ENCODE data around the gene UNK. TPM values are rescaled to one million over a fixed set of nuclear protein-coding genes. Genes with fewer than 3 reads are reported as not detected.

The UNK gene
- total and polyA plus RNA-seq, 9 of the 15 experiments (the other 6 are each of a cell fraction or from before 2014, with no cell fraction given), result 12.8 to 38.6 (median 24.8) TPM

- peak overlapping the region; percentile 100 for H3K27ac ChIP-seq (ENCODE audit: extremely low read depth, low read depth, low read length)
- TF ChIP-seq CTCF (IDR thresholded peaks at IDR 0.05 in 2 of 3, conservative IDR thresholded peaks at IDR 0.05 in 1 of 3; ENCODE audit: insufficient read depth in 2 of 3, low read depth in 1 of 3, low read length in 3 of 3), result peak; percentile 32 to 68 (median 65); a peak in 5 of 6 replicates
- peak; percentile 25; the same call in 1 of the 2 replicates for TF ChIP-seq SMAD3 (CRISPR knock-in tag; conservative IDR thresholded peaks at IDR 0.05)
- 0 out of 4 replicates have a peak, but pooled peaks of 1 of the 2 experiments have one; percentile 16 for TF ChIP-seq RAD21 (CRISPR knock-in tag; conservative IDR thresholded peaks at IDR 0.05 in 1 of 2, IDR thresholded peaks at IDR 0.05 in 1 of 2)
- no peak for TF ChIP-seq NCOA4 (IDR thresholded peaks at IDR 0.05; ENCODE audit: partially characterized antibody)
- no peak for TF ChIP-seq CEBPG (CRISPR knock-in tag; IDR thresholded peaks at IDR 0.05)
- peak in 1 of 2 experiments; percentile 26; a peak in 1 of 4 replicates for TF ChIP-seq CEBPG (tag; conservative IDR thresholded peaks at IDR 0.05 in 1 of 2, IDR thresholded peaks at IDR 0.05 in 1 of 2)
- TF ChIP-seq JUND (IDR thresholded peaks at IDR 0.05; ENCODE audit: borderline replicate concordance, low read depth, low read length), result no peak
- TF ChIP-seq JUND (tag; IDR thresholded peaks at IDR 0.05; ENCODE audit: borderline replicate concordance, low read depth, low read length), result peak; percentile 76
- TF ChIP-seq ETV1 (tag; conservative IDR thresholded peaks at IDR 0.05; ENCODE audit: low read depth), result peak; percentile 17
- TF ChIP-seq CUX1 (CRISPR knock-in tag; IDR thresholded peaks at IDR 0.05), result 0 out of 2 replicates have a peak, but pooled peaks have one; percentile 1
- TF ChIP-seq MEIS2 (IDR thresholded peaks at IDR 0.05; ENCODE audit: partially characterized antibody), result peak; percentile 11
These were observed 1.4 kb upstream of the UNK start for GRCh38 chr17:75783069-75783783.

More at GRCh38 chr17:75783069-75783783, 1.4 kb upstream of the UNK start:
- BruUV-seq (replicated peaks), result no TSS peak
- intact Hi-C loops (cut with micrococcal nuclease), result loop anchor here (5.0 to 10.0 kb wide), 2 partner anchors 74 to 192 kb away; partner anchors contain the start of genes ACOX1, TEN1 and WBP2
- Histone ChIP-seq H3K4me2 (ENCODE audit: insufficient read depth, low read length) (peak overlapping the region; percentile 88), H3K4me1 (replicated peaks in 1 of 2; ENCODE audit: control insufficient read depth in 2 of 2, insufficient read depth in 2 of 2, low read length in 2 of 2) (peaks cover 20 to 39% of the 10 kb centered on the region in 2 experiments), H3K79me2 (ENCODE audit: control insufficient read depth, insufficient read depth, low read length) (peaks cover 47% of the 10 kb centered on the region), H3K9ac (ENCODE audit: insufficient read depth in 1 of 2, low read depth in 2 of 2, low read length in 2 of 2) (peak overlapping the region in 1 of 2 experiments; percentile 100; a peak in 2 of 4 replicates), H2AFZ (ENCODE audit: low read depth, low read length) (peak overlapping the region; percentile 91), H4K20me1 (replicated peaks; ENCODE audit: control insufficient read depth, insufficient read depth, low read length) (peaks cover 13% of the 10 kb centered on the region), H3K4me3 (no peak overlapping the region), H3K9me1 (ENCODE audit: control insufficient read depth, insufficient read depth, low read length) (no peaks in the 10 kb centered on the region), H3K27me3 (ENCODE audit: control insufficient read depth in 2 of 2, insufficient read depth in 2 of 2, low read length in 2 of 2) (no peaks in the 10 kb centered on the region), H3K9me3 (replicated peaks; ENCODE audit: control insufficient read depth, insufficient read depth, low read depth, low read length) (no peaks in the 10 kb centered on the region), H3K36me3 (ENCODE audit: control insufficient read depth, insufficient read depth, low read length) (peaks cover 8% of the 10 kb centered on the region)
- in situ Hi-C loops (cut with MboI), result no loop called here
- FAIRE-seq (no peak), DNase-seq (ENCODE audit: extremely low read depth in 1 of 4, low spot score in 3 of 4) (peak in 1 of 4 experiments; percentile 59), ATAC-seq (no peak)
- CTCF ChIA-PET (ENCODE audit: low intra/inter-chr PET ratio), result no interaction called here
- WGBS (ENCODE audit: insufficient coverage, low coverage, missing lambda C conversion rate), result 10% methylated on average over 6 of the region's 6 CpGs
- POLR2A ChIA-PET, result interaction anchor here (0.6 to 7.1 kb wide), 12 partner anchors 7 to 347 kb away, joined by 3 to 132 read pairs (median 4); partner anchors contain the start of gene WBP2
